Breast epithelium (tissue), 4 donors: ENCODE results near the gene PATJ. TPM values are rescaled to one million over a fixed set of nuclear protein-coding genes. Genes with fewer than 3 reads are reported as not detected.

Source experiments
- DNase-seq, 2 donors: peaks; one replicate each; pipeline ENCODE4 v3.0.0-alpha.2; 2019; ENCODE audit warnings: low spot score in 2 of 2
- H3K27ac ChIP-seq, 2 donors: fragments of 200-600 bp; sonication (generic) in 1 of 2; one replicate each; pipeline ENCODE4 v1.5.1; 2016 to 2019; ENCODE audit warnings: mild to moderate bottlenecking in 1 of 2
- H3K27me3 ChIP-seq, 2 donors: fragments of 200-600 bp; sonication (generic) in 1 of 2; one replicate each; pipeline versions ENCODE4 v1.5.1 to v1.6.0; 2017 to 2019; ENCODE audit warnings: control low read depth in 1 of 2, mild to moderate bottlenecking in 1 of 2
- H3K36me3 ChIP-seq: fragments of 200-600 bp; one replicate; pipeline ENCODE4 v1.5.1; 2019
- H3K4me1 ChIP-seq, 2 donors: fragments of 200-600 bp; sonication (generic); one replicate each; pipeline ENCODE4 v1.5.1; 2016 to 2019; ENCODE audit warnings: control low read depth in 1 of 2
- H3K4me3 ChIP-seq, 3 donors: fragments of 200-600 bp; sonication (generic); 1 replicate in 2 of 3; 2 replicates in 1 of 3; pipeline ENCODE4 v1.5.1; 2016 to 2019; ENCODE audit warnings: mild to moderate bottlenecking in 3 of 3, moderate library complexity in 2 of 3
- H3K9me3 ChIP-seq, 2 donors: fragments of 200-600 bp; sonication (generic) in 1 of 2; one replicate each; pipeline ENCODE4 v1.5.1; 2016 to 2019; ENCODE audit warnings: control low read depth in 1 of 2
- CTCF ChIP-seq, 3 donors: fragments of 450-650 bp; IDR thresholded peaks; one replicate each; pipeline ENCODE4 v1.5.1; 2016 to 2017; ENCODE audit warnings: antibody characterized with exemption in 3 of 3, mild to moderate bottlenecking in 3 of 3, moderate library complexity in 3 of 3
- POLR2A ChIP-seq: fragments of 450-650 bp; IDR thresholded peaks from one replicate; pipeline ENCODE4 v1.6.1; 2016; ENCODE audit warnings: antibody characterized with exemption, mild to moderate bottlenecking, moderate library complexity
- POLR2AphosphoS5 ChIP-seq, 3 donors: sonication (generic); formaldehyde crosslinking; IDR thresholded peaks; one replicate each; pipeline ENCODE4 v1.6.1; 2017; ENCODE audit warnings: antibody characterized with exemption in 3 of 3
- intact Hi-C: fragments of 100-400 bp; cut with DNase I; formaldehyde crosslinking; loops from one replicate; pipeline ENCODE4 v1.15.1; 2023; ENCODE audit warnings: low total_unique reads
- total RNA-seq, 3 donors: library from RNA; depleted of rRNA; stranded (reverse); fragments of >200 nt; gene quantifications; one replicate each; pipeline ENCODE4 v1.1.0, GENCODE V29; 2016

The PATJ gene
- total RNA-seq, 3 donors from 2014 or later, result 20.8 to 193 (median 129) TPM

GRCh38 chr1:62057230-62057629 lies 314.9 kb downstream of the PATJ start:
- Histone ChIP-seq H3K36me3 (no peaks in the 10 kb centered on the region), H3K9me3 (no peaks in the 10 kb centered on the region), H3K27me3 (no peaks in the 10 kb centered on the region), H3K27ac (no peak overlapping the region), H3K4me3 (no peak overlapping the region), H3K4me1 (no peaks in the 10 kb centered on the region)
- TF ChIP-seq POLR2A (no peak), POLR2AphosphoS5 (IDR thresholded peaks at IDR 0.05) (no peak), CTCF (IDR thresholded peaks at IDR 0.05) (no peak)
- DNase-seq, result no peak
- intact Hi-C loops, result no loop called here

GRCh38 chr1:62057641-62058290 lies 315.5 kb downstream of the PATJ start:
- H3K27ac ChIP-seq, result no peak overlapping the region
- no peak for TF ChIP-seq POLR2AphosphoS5 (IDR thresholded peaks at IDR 0.05)
- no peak for TF ChIP-seq POLR2A
- no peak for TF ChIP-seq CTCF (IDR thresholded peaks at IDR 0.05)
- H3K9me3 ChIP-seq, result peaks cover 0 to under 1% of the 10 kb centered on the region in 2 donors
- no peak overlapping the region for H3K4me3 ChIP-seq
- intact Hi-C loops, result no loop called here
- no peaks in the 10 kb centered on the region for H3K36me3 ChIP-seq
- no peak for DNase-seq
- H3K4me1 ChIP-seq, result no peaks in the 10 kb centered on the region
- no peaks in the 10 kb centered on the region for H3K27me3 ChIP-seq

DNA sequence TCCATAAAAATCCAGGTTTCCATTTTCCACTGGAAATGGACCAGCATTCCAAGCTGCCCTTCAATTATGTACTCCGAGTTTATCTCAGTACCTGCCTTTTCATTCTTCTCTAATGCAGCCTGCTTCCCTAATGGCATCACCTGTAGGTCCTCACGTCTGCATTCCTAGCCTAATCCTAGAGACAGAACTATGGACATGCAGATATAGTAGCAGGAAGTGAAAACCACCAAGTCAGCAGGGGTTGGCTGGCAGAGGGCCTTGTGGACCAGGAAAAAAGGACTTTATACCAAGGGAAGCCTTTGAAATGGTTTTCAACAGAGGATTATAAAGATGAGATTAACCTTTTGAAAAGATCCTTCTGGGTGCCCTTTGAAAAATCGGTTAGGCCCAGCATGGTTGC lies 316.7 kb downstream of the PATJ start:
- H3K36me3 ChIP-seq, result no peaks in the 10 kb centered on the region
- no peaks in the 10 kb centered on the region for H3K27me3 ChIP-seq
- H3K9me3 ChIP-seq, result peaks cover 0 to 6% of the 10 kb centered on the region in 2 donors
- H3K27ac ChIP-seq, result no peak overlapping the region
- no peaks in the 10 kb centered on the region for H3K4me1 ChIP-seq
- no peak overlapping the region for H3K4me3 ChIP-seq
- intact Hi-C loops, result no loop called here
- no peak for DNase-seq
- TF ChIP-seq CTCF (IDR thresholded peaks at IDR 0.05) (no peak), POLR2AphosphoS5 (IDR thresholded peaks at IDR 0.05) (no peak), POLR2A (no peak)

DNA sequence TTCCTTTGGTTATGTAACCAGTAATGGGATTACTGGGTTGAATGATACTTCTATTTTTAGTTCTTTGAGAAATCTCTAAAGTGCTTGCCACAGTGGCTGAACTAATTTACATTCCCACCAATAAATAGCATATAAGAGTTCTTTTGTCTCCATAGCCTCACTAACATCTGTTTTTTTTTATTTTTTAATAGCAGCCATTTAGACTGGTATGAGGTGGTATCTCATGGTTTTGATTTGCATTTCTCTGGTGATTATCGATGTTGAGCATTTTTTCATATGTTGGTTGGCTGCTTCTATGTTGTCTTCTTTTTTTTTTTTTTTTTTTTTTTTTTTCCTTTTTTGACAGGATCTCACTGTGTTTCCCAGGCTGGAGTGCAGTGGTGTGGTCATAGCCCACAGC lies 319.8 kb downstream of the PATJ start:
- DNase-seq, result no peak
- H3K27me3 ChIP-seq, result no peaks in the 10 kb centered on the region
- no peak overlapping the region for H3K27ac ChIP-seq

More for the DNA sequence above, 319.8 kb downstream of the PATJ start:
- Histone ChIP-seq H3K4me1 (no peaks in the 10 kb centered on the region), H3K4me3 (no peak overlapping the region), H3K9me3 (peaks cover 0 to 6% of the 10 kb centered on the region in 2 donors), H3K36me3 (no peaks in the 10 kb centered on the region)
- TF ChIP-seq CTCF (IDR thresholded peaks at IDR 0.05) (no peak), POLR2A (no peak), POLR2AphosphoS5 (IDR thresholded peaks at IDR 0.05) (no peak)
- intact Hi-C loops, result no loop called here
